DND-41 (cell line): ENCODE data around the gene PTPN12.

Source experiments
- ATAC-seq: fragments of 200-7000 bp; cut with Tn5 transposase; 3 replicates; pipeline ENCODE4 v1.9.1; 2021; ENCODE audit warnings: low read depth; ENCODE audit not compliant: insufficient read depth
- DNase-seq: peaks from one replicate; pipeline ENCODE4 v3.0.0-alpha.2; 2020
- H2AFZ ChIP-seq: 2 replicates; pipeline ENCODE4 v1.6.0; 2012; ENCODE audit warnings: low read depth, low read length
- H3K27ac ChIP-seq: 2 replicates; pipeline ENCODE4 v1.5.1; 2012; ENCODE audit warnings: low read length, inconsistent platforms
- H3K27me3 ChIP-seq: fragments of 200-600 bp; sonication (generic); 2 replicates; pipeline ENCODE4 v1.6.0; 2012; ENCODE audit warnings: low read length, mild to moderate bottlenecking, inconsistent platforms; ENCODE audit not compliant: insufficient read depth, poor library complexity
- H3K36me3 ChIP-seq: 2 replicates; pipeline ENCODE4 v1.5.1; 2012; ENCODE audit warnings: low read length, inconsistent platforms; ENCODE audit not compliant: insufficient read depth
- H3K4me1 ChIP-seq: 2 replicates; pipeline ENCODE4 v1.5.1; 2012; ENCODE audit warnings: mild to moderate bottlenecking, low read length; ENCODE audit not compliant: insufficient read depth
- H3K4me2 ChIP-seq: 2 replicates; pipeline ENCODE4 v1.6.0; 2012; ENCODE audit warnings: mild to moderate bottlenecking, moderate library complexity, low read length, inconsistent platforms; ENCODE audit not compliant: insufficient read depth
- H3K4me3 ChIP-seq, 2 experiments: fragments of 200-600 bp in 1 of 2; shearing (Covaris generic) in 1 of 2; 2 replicates each; pipeline ENCODE4 v1.5.1; 2012 to 2016; ENCODE audit warnings: inconsistent platforms in 2 of 2, low read length in 2 of 2, mild to moderate bottlenecking in 2 of 2, low read depth in 1 of 2, moderate library complexity in 1 of 2
- H3K79me2 ChIP-seq: 2 replicates; pipeline ENCODE4 v1.6.0; 2012; ENCODE audit warnings: low read length, inconsistent platforms; ENCODE audit not compliant: insufficient read depth
- H3K9ac ChIP-seq: 2 replicates; pipeline ENCODE4 v1.6.0; 2012; ENCODE audit warnings: low read depth, mild to moderate bottlenecking, inconsistent platforms, low read length, moderate library complexity
- H3K9me3 ChIP-seq: 2 replicates; pipeline ENCODE4 v1.5.1; 2012; ENCODE audit warnings: low read length, moderate library complexity, mild to moderate bottlenecking, inconsistent platforms; ENCODE audit not compliant: insufficient read depth, severe bottlenecking
- H4K20me1 ChIP-seq: 2 replicates; pipeline ENCODE4 v1.6.0; 2012; ENCODE audit warnings: low read length; ENCODE audit not compliant: insufficient read depth
- CTCF ChIP-seq: IDR thresholded peaks from 2 replicates; pipeline ENCODE4 v1.5.1; 2012; ENCODE audit warnings: borderline replicate concordance, low read length, moderate library complexity, mild to moderate bottlenecking; ENCODE audit not compliant: poor library complexity, severe bottlenecking; ENCODE audit errors: extremely low read depth
- EZH2 ChIP-seq: IDR thresholded peaks from 3 replicates; pipeline ENCODE4 v1.6.1; 2012; ENCODE audit warnings: borderline replicate concordance, low read depth, mild to moderate bottlenecking, moderate library complexity, low read length, inconsistent platforms; ENCODE audit not compliant: severe bottlenecking

Gene PTPN12

GRCh38 chr7:77680266-77680665, 143.2 kb downstream of the PTPN12 start:
- ATAC-seq: no peak
- no peak for DNase-seq
- no peak overlapping the region for H3K9ac ChIP-seq
- H3K9me3 ChIP-seq: no peaks in the 10 kb centered on the region
- H2AFZ ChIP-seq: no peak overlapping the region
- no peaks in the 10 kb centered on the region for H4K20me1 ChIP-seq
- no peak for TF ChIP-seq EZH2
- TF ChIP-seq CTCF: no peak
- peaks cover 15% of the 10 kb centered on the region; the same call in 1 of the 2 replicates for H3K36me3 ChIP-seq
- no peak overlapping the region for H3K4me3 ChIP-seq
- no peaks in the 10 kb centered on the region for H3K79me2 ChIP-seq
- no peak overlapping the region for H3K4me2 ChIP-seq
- no peak overlapping the region for H3K27ac ChIP-seq
- no peaks in the 10 kb centered on the region for H3K4me1 ChIP-seq
- no peaks in the 10 kb centered on the region for H3K27me3 ChIP-seq

- DNase-seq (no peak), ATAC-seq (no peak)
- H3K9me3 ChIP-seq: no peaks in the 10 kb centered on the region
- H3K27ac ChIP-seq: no peak overlapping the region
- TF ChIP-seq CTCF (no peak), EZH2 (no peak)
- H3K79me2 ChIP-seq: peaks cover 3% of the 10 kb centered on the region; the same call in 1 of the 2 replicates
- no peak overlapping the region for H2AFZ ChIP-seq
- no peaks in the 10 kb centered on the region for H3K27me3 ChIP-seq
- peaks cover 9% of the 10 kb centered on the region for H3K4me1 ChIP-seq
- H3K4me2 ChIP-seq: no peak overlapping the region
- H3K4me3 ChIP-seq: no peak overlapping the region
- H3K9ac ChIP-seq: no peak overlapping the region
- no peaks in the 10 kb centered on the region for H4K20me1 ChIP-seq
- H3K36me3 ChIP-seq: peaks cover 15% of the 10 kb centered on the region; the same call in 1 of the 2 replicates
These were observed 146.9 kb downstream of the PTPN12 start for GRCh38 chr7:77684030-77684429.

GRCh38 chr7:77685233-77685632, 148.1 kb downstream of the PTPN12 start:
- no peak overlapping the region for H3K4me3 ChIP-seq
- ATAC-seq (no peak), DNase-seq (no peak)
- H2AFZ ChIP-seq: no peak overlapping the region
- H3K4me2 ChIP-seq: no peak overlapping the region
- H3K36me3 ChIP-seq: peaks cover 15% of the 10 kb centered on the region; the same call in 1 of the 2 replicates
- H4K20me1 ChIP-seq: no peaks in the 10 kb centered on the region
- H3K9ac ChIP-seq: no peak overlapping the region
- H3K27me3 ChIP-seq: no peaks in the 10 kb centered on the region
- no peaks in the 10 kb centered on the region for H3K9me3 ChIP-seq
- H3K4me1 ChIP-seq: peaks cover 9% of the 10 kb centered on the region
- no peak overlapping the region for H3K27ac ChIP-seq
- H3K79me2 ChIP-seq: peaks cover 4% of the 10 kb centered on the region; the same call in 1 of the 2 replicates
- TF ChIP-seq EZH2: no peak
- TF ChIP-seq CTCF: no peak
